IPS-20b (cell line): Measurements from ENCODE around the gene PDE7B.
"Not testable (repeated sequence)": the region's sequence is repeated elsewhere in the genome, so short reads cannot be mapped to it uniquely, and the experiment has no call there.

Source experiments
- H3K27ac ChIP-seq: one replicate; pipeline ENCODE4 v1.5.1; 2013; ENCODE audit warnings: low read length
- H3K27me3 ChIP-seq: 2 replicates; pipeline ENCODE4 v1.6.1; 2013; ENCODE audit warnings: mild to moderate bottlenecking, low read length, inconsistent platforms; ENCODE audit not compliant: insufficient read depth
- H3K36me3 ChIP-seq: 2 replicates; pipeline ENCODE4 v1.6.1; 2013; ENCODE audit warnings: low read depth, mild to moderate bottlenecking, inconsistent platforms, low read length, moderate library complexity; ENCODE audit not compliant: insufficient read depth
- H3K4me1 ChIP-seq: 2 replicates; pipeline ENCODE4 v1.6.1; 2013; ENCODE audit warnings: mild to moderate bottlenecking, control low read depth, inconsistent platforms, low read length, moderate library complexity; ENCODE audit not compliant: insufficient read depth
- H3K4me3 ChIP-seq: 2 replicates; pipeline ENCODE4 v1.5.1; 2013; ENCODE audit warnings: mild to moderate bottlenecking, low read length, inconsistent platforms
- H3K9ac ChIP-seq: 2 replicates; pipeline ENCODE4 v1.6.1; 2013; ENCODE audit warnings: low read depth, mild to moderate bottlenecking, inconsistent platforms, low read length, moderate library complexity
- H3K9me3 ChIP-seq: 2 replicates; pipeline ENCODE4 v1.6.1; 2013; ENCODE audit warnings: mild to moderate bottlenecking, low read depth, low read length, inconsistent platforms; ENCODE audit not compliant: insufficient read depth

The PDE7B gene

GRCh38 chr6:136134268-136134667 lies 282.8 kb downstream of the PDE7B start:
- H3K9ac ChIP-seq = no peak overlapping the region
- no peaks in the 10 kb centered on the region for H3K9me3 ChIP-seq
- no peak overlapping the region for H3K27ac ChIP-seq
- no peak overlapping the region for H3K4me3 ChIP-seq
- H3K36me3 ChIP-seq = no peaks in the 10 kb centered on the region
- no peaks in the 10 kb centered on the region for H3K4me1 ChIP-seq
- H3K27me3 ChIP-seq = no peaks in the 10 kb centered on the region

- no peak overlapping the region for H3K9ac ChIP-seq
- no peaks in the 10 kb centered on the region for H3K36me3 ChIP-seq
- no peaks in the 10 kb centered on the region for H3K4me1 ChIP-seq
- H3K9me3 ChIP-seq = no peaks in the 10 kb centered on the region
- no peak overlapping the region for H3K27ac ChIP-seq
- H3K4me3 ChIP-seq = no peak overlapping the region
- H3K27me3 ChIP-seq = no peaks in the 10 kb centered on the region
Observed at GRCh38 chr6:136134751-136135150, 283.2 kb downstream of the PDE7B start.

- no peaks in the 10 kb centered on the region for H3K36me3 ChIP-seq
- no peaks in the 10 kb centered on the region for H3K27me3 ChIP-seq
Observed at GRCh38 chr6:136136274-136136673, 284.8 kb downstream of the PDE7B start.

GRCh38 chr6:136137008-136137692 lies 285.6 kb downstream of the PDE7B start:
- H3K4me1 ChIP-seq = no peaks in the 10 kb centered on the region
- no peak overlapping the region for H3K4me3 ChIP-seq
- H3K27ac ChIP-seq = no peak overlapping the region
- H3K9ac ChIP-seq = no peak overlapping the region
- no peaks in the 10 kb centered on the region for H3K27me3 ChIP-seq
- H3K9me3 ChIP-seq = no peaks in the 10 kb centered on the region
- H3K36me3 ChIP-seq = no peaks in the 10 kb centered on the region

More at GRCh38 chr6:136136274-136136673, 284.8 kb downstream of the PDE7B start:
- Histone ChIP-seq H3K4me3 (no peak overlapping the region), H3K9ac (no peak overlapping the region), H3K4me1 (no peaks in the 10 kb centered on the region), H3K9me3 (no peaks in the 10 kb centered on the region), H3K27ac (no peak overlapping the region)

GRCh38 chr6:136137739-136138402 lies 286.4 kb downstream of the PDE7B start:
- Histone ChIP-seq H3K4me3 (no peak overlapping the region), H3K9me3 (no peaks in the 10 kb centered on the region), H3K9ac (no peak overlapping the region), H3K27ac (no peak overlapping the region), H3K36me3 (no peaks in the 10 kb centered on the region), H3K4me1 (no peaks in the 10 kb centered on the region), H3K27me3 (no peaks in the 10 kb centered on the region)

- not testable (repeated sequence) for H3K4me1 ChIP-seq, H3K9me3 ChIP-seq, H3K4me3 ChIP-seq, H3K27ac ChIP-seq, H3K36me3 ChIP-seq, H3K27me3 ChIP-seq, H3K9ac ChIP-seq
Observed at GRCh38 chr6:136139111-136139510, 287.6 kb downstream of the PDE7B start.

GRCh38 chr6:136144251-136145023 lies 292.9 kb downstream of the PDE7B start:
- no peak overlapping the region for H3K27ac ChIP-seq
- H3K27me3 ChIP-seq = no peaks in the 10 kb centered on the region
- no peak overlapping the region for H3K4me3 ChIP-seq
- no peaks in the 10 kb centered on the region for H3K36me3 ChIP-seq
- H3K9ac ChIP-seq = no peak overlapping the region
- H3K4me1 ChIP-seq = no peaks in the 10 kb centered on the region
- H3K9me3 ChIP-seq = no peaks in the 10 kb centered on the region

GRCh38 chr6:136146130-136146529 lies 294.6 kb downstream of the PDE7B start:
- Histone ChIP-seq H3K27me3 (no peaks in the 10 kb centered on the region), H3K9ac (no peak overlapping the region), H3K27ac (no peak overlapping the region), H3K36me3 (no peaks in the 10 kb centered on the region), H3K9me3 (no peaks in the 10 kb centered on the region), H3K4me1 (no peaks in the 10 kb centered on the region), H3K4me3 (no peak overlapping the region)

GRCh38 chr6:136147342-136147741 lies 295.8 kb downstream of the PDE7B start:
- Histone ChIP-seq H3K36me3 (no peaks in the 10 kb centered on the region), H3K4me1 (no peaks in the 10 kb centered on the region), H3K9ac (no peak overlapping the region), H3K9me3 (no peaks in the 10 kb centered on the region), H3K27me3 (no peaks in the 10 kb centered on the region), H3K4me3 (no peak overlapping the region), H3K27ac (no peak overlapping the region)

- Histone ChIP-seq H3K4me1 (no peaks in the 10 kb centered on the region), H3K9me3 (no peaks in the 10 kb centered on the region), H3K36me3 (no peaks in the 10 kb centered on the region), H3K27ac (no peak overlapping the region), H3K9ac (no peak overlapping the region; the same call in 1 of the 2 replicates), H3K27me3 (no peaks in the 10 kb centered on the region), H3K4me3 (no peak overlapping the region)
Observed at GRCh38 chr6:136148051-136148450, 296.6 kb downstream of the PDE7B start.

GRCh38 chr6:136148523-136148922 lies 297.0 kb downstream of the PDE7B start:
- Histone ChIP-seq H3K36me3 (no peaks in the 10 kb centered on the region), H3K27ac (no peak overlapping the region), H3K4me3 (no peak overlapping the region), H3K27me3 (no peaks in the 10 kb centered on the region), H3K9me3 (no peaks in the 10 kb centered on the region), H3K4me1 (no peaks in the 10 kb centered on the region), H3K9ac (no peak overlapping the region)

- Histone ChIP-seq H3K36me3 (no peaks in the 10 kb centered on the region), H3K9ac (no peak overlapping the region), H3K27ac (no peak overlapping the region), H3K27me3 (no peaks in the 10 kb centered on the region), H3K4me1 (no peaks in the 10 kb centered on the region), H3K4me3 (no peak overlapping the region), H3K9me3 (no peaks in the 10 kb centered on the region)
Observed at GRCh38 chr6:136149311-136149710, 297.8 kb downstream of the PDE7B start.
